ENCODE measurements around the gene SMOC2.

SMOC2 gene

DNA sequence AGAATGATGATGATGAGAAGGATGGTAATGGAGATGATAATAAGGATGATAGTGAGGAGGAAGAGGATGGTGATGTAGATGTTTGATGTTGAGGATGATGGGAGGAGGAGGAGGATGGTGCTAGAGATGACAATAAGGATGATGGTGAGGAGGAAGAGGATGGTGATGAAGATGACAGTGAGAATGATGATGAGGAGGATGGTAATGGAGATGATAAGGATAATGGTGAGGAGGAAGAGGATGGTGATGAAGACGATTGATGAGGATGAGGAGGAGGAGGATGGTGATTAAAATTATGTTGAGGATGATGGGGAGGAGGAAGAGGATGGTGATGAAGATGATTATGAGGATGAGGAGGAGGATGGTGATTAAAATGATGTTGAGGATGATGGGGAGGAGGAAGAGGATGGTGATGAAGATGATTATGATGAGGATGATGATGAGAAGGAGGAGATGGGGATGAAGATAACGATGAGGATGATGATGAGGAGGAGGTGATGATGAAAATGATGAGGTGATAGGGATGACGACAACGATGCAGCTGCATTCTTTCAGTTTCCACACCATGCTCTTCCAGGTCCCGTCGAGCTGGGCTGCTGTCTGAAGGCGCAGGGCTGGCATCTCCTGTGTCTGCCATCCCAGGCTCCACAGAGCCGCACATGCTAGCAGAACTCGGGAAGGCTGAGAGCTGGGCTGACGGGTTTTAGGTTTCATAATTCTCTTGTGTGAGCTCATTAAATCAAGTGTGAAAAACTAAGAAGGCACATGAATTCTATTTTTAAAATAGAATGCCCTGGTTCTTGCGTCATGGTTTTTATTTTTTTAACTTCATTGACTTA, 274.9 kb downstream of the SMOC2 start:
- DNase-seq (ENCODE audit: insufficient read length, low spot score) = no peak
- FAIRE-seq = no peak

DNA sequence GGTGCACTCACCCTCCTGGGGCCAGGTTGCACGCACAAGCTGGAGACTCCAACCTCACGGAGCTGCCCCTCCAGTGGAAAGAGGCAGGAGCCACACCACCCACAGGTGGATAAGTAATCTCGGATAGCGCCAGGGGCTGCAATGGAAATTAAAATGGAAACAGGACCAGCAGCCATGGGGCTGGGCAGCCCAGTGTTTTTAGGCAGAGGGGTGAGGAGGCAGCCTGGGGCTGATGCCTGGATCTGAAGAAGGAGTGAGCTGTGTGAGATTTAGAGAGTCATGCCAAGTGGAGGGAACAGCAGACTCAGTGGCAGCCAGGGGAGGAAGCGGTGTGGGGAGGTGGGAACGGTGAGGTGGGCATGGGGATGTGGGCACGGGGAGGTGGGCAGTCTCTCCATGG, 275.6 kb downstream of the SMOC2 start:
- FAIRE-seq (no peak), DNase-seq (ENCODE audit: insufficient read length, low spot score) (no peak)

DNA sequence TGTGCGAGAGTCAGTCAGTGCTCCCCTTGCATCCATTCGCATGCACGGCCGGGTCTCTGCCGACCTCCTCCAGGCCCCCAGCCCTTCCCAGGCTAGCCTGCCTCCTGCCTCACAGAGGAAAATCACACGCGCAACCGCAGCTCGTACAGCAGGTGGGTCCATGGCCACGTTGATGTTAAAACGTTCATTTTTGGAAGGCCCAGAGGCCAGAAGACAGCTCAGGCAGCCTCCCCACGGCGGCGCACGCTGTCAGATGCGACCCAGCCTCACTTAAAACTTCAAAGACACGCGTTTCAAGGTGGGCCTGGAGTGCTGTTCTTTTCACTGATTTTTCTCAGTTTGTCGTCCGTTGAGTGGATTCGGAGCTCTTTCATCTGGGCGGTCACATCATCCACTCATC, 276.5 kb downstream of the SMOC2 start:
- DNase-seq (ENCODE audit: insufficient read length, low spot score) = no peak
- FAIRE-seq = no peak

Data from HTR-8/SVneo (cell line).